Hematopoietic multipotent progenitor cell treated with erythropoietin and hydrocortisone succinate and interleukin-3 and kit ligand, for 15 days (in vitro differentiated cells): ENCODE results near the gene AGTR1.
"Not testable (repeated sequence)": the region's sequence is repeated elsewhere in the genome, so short reads cannot be mapped to it uniquely, and the experiment has no call there.

Experiments
- DNase-seq: peaks from one replicate; pipeline ENCODE4 v3.0.0-alpha.2; 2015; ENCODE audit warnings: low spot score

AGTR1 gene

GRCh38 chr3:148718982-148719862 lies 21.5 kb downstream of the AGTR1 start:
- no peak for DNase-seq

- no peak for DNase-seq
Observed at GRCh38 chr3:148720873-148721272, 23.2 kb downstream of the AGTR1 start.

DNA sequence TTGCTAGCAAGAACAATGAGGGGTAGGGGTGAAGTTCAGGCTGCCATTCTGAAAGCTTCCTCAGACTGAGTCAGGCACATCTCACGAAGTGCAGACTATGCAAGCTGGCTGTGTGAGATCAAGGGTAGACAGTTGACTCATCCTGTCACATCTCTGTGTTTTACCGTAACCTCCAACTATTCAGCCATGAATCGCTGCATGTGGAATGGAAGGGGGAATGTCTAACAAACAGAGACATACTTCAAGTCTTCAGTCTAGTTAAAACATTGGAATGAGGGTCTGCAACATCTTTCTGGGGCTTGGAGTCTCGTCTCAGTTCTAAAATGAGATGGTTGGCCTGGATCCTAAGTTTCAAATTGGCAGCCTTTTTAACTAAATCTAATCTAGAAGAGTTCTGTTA lies 25.9 kb downstream of the AGTR1 start:
- no peak for DNase-seq

GRCh38 chr3:148727231-148727630 lies 29.5 kb downstream of the AGTR1 start:
- no peak for DNase-seq

GRCh38 chr3:148728753-148729152 lies 31.1 kb downstream of the AGTR1 start:
- no peak for DNase-seq

DNA sequence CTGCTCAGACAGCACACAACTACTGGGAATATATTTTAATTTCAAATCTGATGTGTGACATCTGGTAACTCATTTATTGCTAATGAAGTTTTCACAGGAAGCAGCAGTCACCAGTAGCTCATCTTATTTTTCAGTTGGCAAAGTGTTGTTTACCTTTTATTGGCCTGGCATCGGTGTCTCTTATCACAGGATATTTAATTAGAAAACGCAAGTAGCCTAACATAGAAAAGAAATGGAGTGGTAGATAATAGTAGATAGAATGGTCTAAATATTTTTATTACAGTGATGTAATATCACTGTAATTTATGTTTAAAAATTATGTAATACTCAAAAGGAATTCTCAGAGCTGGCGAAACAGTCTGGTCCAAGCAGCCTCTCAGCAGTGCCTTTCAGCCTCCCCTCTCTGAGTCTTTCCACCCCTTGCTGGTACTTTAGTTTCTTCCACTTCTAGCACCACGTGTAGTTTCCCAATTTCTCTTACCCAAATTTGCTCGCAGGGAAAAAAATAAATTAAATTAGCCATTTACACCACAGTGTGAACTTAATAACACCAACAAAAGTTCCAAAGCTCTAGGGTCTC lies 31.9 kb downstream of the AGTR1 start:
- DNase-seq, result no peak

- no peak for DNase-seq
Observed at GRCh38 chr3:148730676-148731075, 33.0 kb downstream of the AGTR1 start.

DNA sequence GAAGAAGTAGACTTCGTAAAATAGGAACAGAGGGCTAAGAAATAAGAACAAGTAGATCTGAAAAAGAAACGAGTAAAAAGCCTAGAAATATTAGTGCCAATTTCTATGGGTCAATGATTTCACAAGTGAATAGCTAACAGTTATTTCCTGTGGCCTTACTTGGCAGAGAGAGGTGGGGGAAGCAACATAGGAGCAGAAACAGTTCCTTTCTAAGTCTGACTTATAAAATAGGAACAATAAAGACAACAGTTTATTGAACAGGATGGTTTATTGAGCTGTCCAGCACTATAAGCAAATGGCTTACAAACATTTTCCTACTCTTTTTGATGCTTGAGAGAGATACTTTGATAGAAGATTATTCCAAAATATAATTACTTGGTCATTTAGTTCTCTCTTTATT lies 37.9 kb downstream of the AGTR1 start:
- no peak for DNase-seq

DNA sequence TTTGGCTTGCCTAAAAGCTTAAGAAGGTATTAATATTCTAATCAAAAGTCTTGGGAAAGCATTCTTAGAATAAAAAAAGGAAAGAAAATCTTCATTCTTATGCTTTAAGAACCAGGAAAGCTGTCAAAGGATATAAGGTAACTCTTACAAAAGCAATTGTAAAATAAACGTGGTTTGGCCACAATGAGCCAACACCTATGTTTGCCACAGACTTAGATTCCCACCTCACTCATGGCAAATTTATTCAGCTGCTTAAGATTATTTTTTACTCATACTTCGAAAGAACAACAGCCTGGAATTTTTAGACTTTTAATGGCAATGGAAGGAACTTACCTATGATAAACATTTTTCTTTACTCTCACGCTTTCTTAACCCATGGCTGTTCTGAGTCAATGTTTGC lies 38.4 kb downstream of the AGTR1 start:
- no peak for DNase-seq

DNA sequence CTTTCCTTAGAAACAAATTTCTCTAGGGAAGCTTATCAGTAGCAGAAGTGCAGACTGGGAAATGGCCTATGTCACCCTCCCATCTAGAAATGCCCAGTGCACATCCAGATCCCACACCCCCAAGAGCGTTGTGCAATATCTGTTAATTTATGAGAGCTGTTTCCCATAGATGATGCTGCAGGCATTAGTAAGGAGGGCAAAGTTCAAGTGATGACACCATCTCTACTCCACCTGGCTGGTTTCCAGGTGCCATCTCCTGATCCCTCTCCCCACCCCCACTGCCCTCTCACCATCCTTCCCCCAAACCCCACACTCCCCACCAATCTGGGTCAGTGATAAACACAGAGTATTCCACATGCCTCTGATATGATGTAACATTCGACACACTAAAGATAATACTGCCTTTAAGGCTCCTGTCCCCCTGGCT lies 39.4 kb downstream of the AGTR1 start:
- no peak for DNase-seq

- no peak for DNase-seq
Observed at GRCh38 chr3:148739720-148740119, 42.0 kb downstream of the AGTR1 start.

DNA sequence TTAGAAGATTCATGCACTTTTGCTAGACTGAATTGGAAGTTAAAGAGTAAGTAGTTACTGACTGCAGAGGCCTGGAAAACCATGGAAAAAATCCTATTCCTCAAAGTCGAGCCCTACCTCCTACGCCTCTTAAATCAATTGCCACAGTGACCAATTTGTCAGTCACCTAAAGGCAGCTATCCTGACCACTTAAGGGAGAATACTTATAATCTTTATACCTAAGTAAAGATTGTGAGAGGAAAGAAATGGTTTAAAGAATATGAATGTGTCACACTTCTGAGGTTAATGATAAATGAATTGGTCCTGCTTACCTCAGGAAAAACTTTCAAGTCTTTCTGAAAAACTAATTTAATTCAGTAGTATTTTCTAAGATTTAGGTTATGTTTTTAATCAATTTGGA lies 42.6 kb downstream of the AGTR1 start:
- DNase-seq, result no peak

- no peak for DNase-seq
Observed at GRCh38 chr3:148741219-148741618, 43.5 kb downstream of the AGTR1 start.

DNA sequence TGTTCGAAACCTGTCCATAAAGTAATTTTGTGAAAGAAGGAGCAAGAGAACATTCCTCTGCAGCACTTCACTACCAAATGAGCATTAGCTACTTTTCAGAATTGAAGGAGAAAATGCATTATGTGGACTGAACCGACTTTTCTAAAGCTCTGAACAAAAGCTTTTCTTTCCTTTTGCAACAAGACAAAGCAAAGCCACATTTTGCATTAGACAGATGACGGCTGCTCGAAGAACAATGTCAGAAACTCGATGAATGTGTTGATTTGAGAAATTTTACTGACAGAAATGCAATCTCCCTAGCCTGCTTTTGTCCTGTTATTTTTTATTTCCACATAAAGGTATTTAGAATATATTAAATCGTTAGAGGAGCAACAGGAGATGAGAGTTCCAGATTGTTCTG lies 44.4 kb downstream of the AGTR1 start:
- no peak for DNase-seq

GRCh38 chr3:148746053-148746452 lies 48.4 kb downstream of the AGTR1 start:
- DNase-seq, result no peak

GRCh38 chr3:148748283-148748682 lies 50.6 kb downstream of the AGTR1 start:
- DNase-seq, result no peak

DNA sequence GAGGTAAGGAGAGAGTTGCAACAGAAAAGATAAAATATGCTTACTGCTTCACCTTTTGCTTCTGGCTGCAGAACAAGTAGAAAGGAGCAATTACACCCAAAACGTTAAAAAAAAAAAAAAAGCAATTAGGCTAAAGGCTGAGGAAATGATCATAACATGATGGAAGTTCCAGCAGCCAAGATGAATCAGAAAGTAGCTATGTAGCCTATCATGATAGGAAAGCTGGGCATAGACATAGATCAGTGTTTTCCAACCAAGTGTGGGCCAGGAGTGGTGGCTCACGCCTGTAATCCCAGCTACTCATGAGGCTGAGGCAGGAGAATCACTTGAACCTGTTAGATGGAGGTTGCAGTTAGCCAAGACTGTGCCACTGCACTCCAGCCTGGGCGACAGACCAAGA lies 52.6 kb downstream of the AGTR1 start:
- no peak for DNase-seq

DNA sequence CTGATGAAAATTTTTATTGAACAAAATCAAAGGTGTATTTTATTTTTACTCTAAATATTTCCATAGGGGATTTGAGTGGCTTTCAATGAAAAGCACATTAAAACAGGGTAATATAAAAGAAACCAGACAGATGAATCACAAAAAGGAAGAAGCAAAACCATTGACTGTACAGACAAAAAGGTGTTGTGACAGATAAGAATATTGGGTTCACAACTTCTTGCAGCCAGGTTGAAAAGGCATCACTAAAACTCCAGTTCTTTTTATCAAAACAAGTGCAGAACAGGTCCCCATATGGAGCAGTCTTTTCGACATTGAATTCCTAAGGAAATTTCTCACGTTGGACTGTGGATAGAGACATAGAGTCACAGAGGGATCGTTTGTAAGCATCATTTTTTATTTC lies 53.8 kb downstream of the AGTR1 start:
- DNase-seq, result no peak

GRCh38 chr3:148753385-148753784 lies 55.7 kb downstream of the AGTR1 start:
- DNase-seq, result not testable (repeated sequence)

DNA sequence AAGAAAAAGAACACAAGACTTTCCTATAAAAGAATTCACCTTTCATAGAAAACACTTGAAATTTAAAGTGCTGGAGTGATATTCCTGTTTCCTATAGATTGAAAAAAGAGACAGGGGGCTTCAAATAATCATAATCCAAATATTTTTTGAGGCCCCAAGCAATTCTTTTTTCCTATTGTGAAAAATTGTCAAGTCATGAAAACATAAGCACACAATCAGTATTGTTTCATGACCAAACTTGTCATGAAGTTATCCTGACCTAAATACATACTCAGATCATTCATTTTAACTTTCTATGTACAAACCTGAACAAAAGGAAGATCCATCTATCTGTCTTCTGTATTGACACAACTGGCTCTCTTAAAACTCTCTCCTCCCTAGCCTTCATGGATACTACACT lies 57.9 kb downstream of the AGTR1 start:
- DNase-seq, result no peak

GRCh38 chr3:148756311-148756710 lies 58.6 kb downstream of the AGTR1 start:
- no peak for DNase-seq

- DNase-seq, result no peak
Observed at GRCh38 chr3:148757238-148758215, 59.8 kb downstream of the AGTR1 start.
